Transverse colon (tissue), 3 donors: ENCODE data around the gene ST3GAL2.

Experiments
- POLR2A ChIP-seq: fragments of 450-650 bp; IDR thresholded peaks from one replicate; pipeline ENCODE4 v1.6.1; 2016; ENCODE audit warnings: antibody characterized with exemption, mild to moderate bottlenecking, moderate library complexity
- POLR2AphosphoS5 ChIP-seq, 3 donors: sonication (generic); formaldehyde crosslinking; IDR thresholded peaks; one replicate each; pipeline ENCODE4 v1.6.1; 2016; ENCODE audit warnings: antibody characterized with exemption in 3 of 3

- TF ChIP-seq POLR2A, result no peak
- no peak for TF ChIP-seq POLR2AphosphoS5 (IDR thresholded peaks at IDR 0.05)
These were observed 15.0 kb upstream of the ST3GAL2 start for GRCh38 chr16:70453892-70454221.
